Activated naive CD8-positive, alpha-beta T cell treated with anti-CD3 and anti-CD28 coated beads, Interleukin-2, amount 50 U/mL, for 24 hours (primary cell): ENCODE measurements around the gene AK5.

Experiments used
- ATAC-seq: fragments of 150-1000 bp; cut with Tn5 transposase; one replicate; pipeline ENCODE4 v1.10.0; 2021
- DNase-seq: peaks from one replicate; pipeline ENCODE4 v3.0.0; 2021
- H3K27ac Mint-ChIP-seq: one replicate; pipeline ENCODE4 v1.8.0; 2021; ENCODE audit warnings: mild to moderate bottlenecking, mixed read lengths
- H3K27me3 Mint-ChIP-seq: one replicate; pipeline ENCODE4 v1.8.0; 2021; ENCODE audit warnings: mixed read lengths
- H3K36me3 Mint-ChIP-seq: one replicate; pipeline ENCODE4 v1.8.0; 2021; ENCODE audit warnings: low read depth, mixed read lengths
- H3K4me1 Mint-ChIP-seq: one replicate; pipeline ENCODE4 v1.8.0; 2021; ENCODE audit warnings: mixed read lengths
- H3K4me3 Mint-ChIP-seq: one replicate; pipeline ENCODE4 v1.8.0; 2021; ENCODE audit warnings: mild to moderate bottlenecking, moderate library complexity, mixed read lengths
- H3K9me3 Mint-ChIP-seq: one replicate; pipeline ENCODE4 v1.8.0; 2021; ENCODE audit warnings: mixed read lengths

AK5 gene

DNA sequence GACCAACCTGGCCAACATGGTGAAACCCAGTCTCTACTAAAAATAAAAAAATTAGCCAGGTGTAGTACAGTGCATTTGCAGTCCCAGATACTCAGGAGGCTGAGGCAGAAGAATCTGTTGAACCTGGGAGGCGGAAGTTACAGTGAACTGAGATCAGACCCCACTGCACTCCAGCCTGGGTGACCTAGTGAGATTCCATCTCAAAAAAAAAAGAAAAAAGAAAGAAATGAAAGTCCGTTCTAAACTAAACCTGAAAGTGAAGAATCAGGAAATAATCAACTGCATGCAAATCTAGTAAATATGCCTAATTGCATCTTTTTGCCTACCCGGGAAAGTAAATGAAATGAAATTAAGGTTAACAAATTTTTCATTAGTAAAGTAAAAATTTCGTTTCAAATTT is 301.1 kb downstream of the AK5 start:
- no peak overlapping the region for H3K27ac Mint-ChIP-seq
- ATAC-seq (no peak), DNase-seq (no peak)
- no peaks in the 10 kb centered on the region for H3K27me3 Mint-ChIP-seq
- H3K4me1 Mint-ChIP-seq, result peaks cover 4% of the 10 kb centered on the region
- H3K4me3 Mint-ChIP-seq, result no peak overlapping the region
- H3K9me3 Mint-ChIP-seq, result no peaks in the 10 kb centered on the region
- H3K36me3 Mint-ChIP-seq, result peaks cover 29% of the 10 kb centered on the region

DNA sequence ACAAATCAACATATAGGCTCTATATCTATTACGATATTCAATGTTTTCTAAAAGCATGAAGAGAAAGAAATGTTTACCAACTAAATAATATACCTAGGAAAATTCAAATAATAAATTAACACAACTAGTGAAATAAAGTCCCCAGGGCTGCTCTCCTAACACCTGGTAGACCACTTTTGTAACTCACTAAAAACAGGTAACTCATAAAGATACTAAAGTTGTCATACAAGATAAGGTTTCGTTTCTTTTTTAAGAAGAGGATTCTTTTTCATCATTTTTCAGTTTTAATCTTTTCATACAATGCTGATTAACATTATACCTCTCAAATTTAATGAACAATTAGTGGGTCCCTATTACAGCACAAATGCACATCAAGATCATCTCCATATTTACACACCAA is 301.7 kb downstream of the AK5 start:
- peaks cover 29% of the 10 kb centered on the region for H3K36me3 Mint-ChIP-seq
- H3K27me3 Mint-ChIP-seq, result no peaks in the 10 kb centered on the region
- H3K9me3 Mint-ChIP-seq, result no peaks in the 10 kb centered on the region
- H3K4me1 Mint-ChIP-seq, result peaks cover 4% of the 10 kb centered on the region
- H3K4me3 Mint-ChIP-seq, result no peak overlapping the region
- no peak for DNase-seq
- H3K27ac Mint-ChIP-seq, result no peak overlapping the region
- no peak for ATAC-seq

DNA sequence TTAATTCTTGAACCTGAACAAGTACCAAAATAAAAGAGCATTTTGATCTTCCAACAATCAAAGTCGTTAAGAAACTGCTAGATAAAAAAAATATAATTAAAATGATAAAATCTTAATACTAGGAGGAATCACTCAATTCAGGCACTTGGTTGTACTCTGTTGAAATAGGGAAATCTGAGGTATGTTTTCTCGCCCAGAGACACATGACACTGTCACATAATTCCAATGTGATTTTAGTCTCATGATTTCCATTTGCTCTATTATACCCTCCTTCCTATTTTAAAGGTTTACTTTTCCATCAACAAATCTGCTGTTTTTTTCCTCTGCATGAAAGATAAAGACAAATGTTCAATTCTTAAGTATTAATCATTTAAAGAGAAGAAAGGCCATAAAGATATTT is 303.1 kb downstream of the AK5 start:
- Mint-ChIP-seq H3K36me3 (peaks cover 24% of the 10 kb centered on the region), H3K4me3 (no peak overlapping the region), H3K4me1 (peaks cover 4% of the 10 kb centered on the region), H3K27ac (no peak overlapping the region), H3K9me3 (no peaks in the 10 kb centered on the region), H3K27me3 (no peaks in the 10 kb centered on the region)
- DNase-seq (no peak), ATAC-seq (no peak)

- Mint-ChIP-seq H3K4me1 (peaks cover 4% of the 10 kb centered on the region), H3K27me3 (no peaks in the 10 kb centered on the region), H3K27ac (peak overlapping the region; percentile 2), H3K4me3 (no peak overlapping the region), H3K36me3 (peaks cover 19% of the 10 kb centered on the region), H3K9me3 (no peaks in the 10 kb centered on the region)
- DNase-seq (no peak), ATAC-seq (no peak)
These were observed 303.9 kb downstream of the AK5 start for GRCh38 chr1:77585610-77586314.

DNA sequence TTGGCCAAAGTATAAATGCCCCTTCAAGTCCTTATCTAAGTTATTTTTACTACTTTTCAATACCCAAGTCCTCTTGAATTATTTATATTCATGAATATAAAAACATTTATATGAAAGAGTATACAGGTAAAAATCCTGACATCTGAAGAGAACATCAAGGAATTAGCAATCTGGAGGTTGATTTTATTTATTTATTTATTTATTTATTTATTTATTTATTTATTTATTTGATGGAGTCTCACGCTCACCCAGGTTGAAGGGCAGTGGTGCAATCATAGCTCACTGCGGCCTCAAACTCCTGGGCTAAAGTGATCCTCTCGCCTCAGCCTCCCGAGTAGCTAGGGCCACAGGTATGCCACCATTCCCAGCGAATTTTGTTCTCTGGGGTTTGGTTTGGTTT is 307.4 kb downstream of the AK5 start:
- no peaks in the 10 kb centered on the region for H3K27me3 Mint-ChIP-seq
- no peak overlapping the region for H3K4me3 Mint-ChIP-seq
- no peaks in the 10 kb centered on the region for H3K9me3 Mint-ChIP-seq
- no peak overlapping the region for H3K27ac Mint-ChIP-seq
- ATAC-seq (no peak), DNase-seq (no peak)
- H3K4me1 Mint-ChIP-seq, result peaks cover 10% of the 10 kb centered on the region
- H3K36me3 Mint-ChIP-seq, result peaks cover 7% of the 10 kb centered on the region

DNA sequence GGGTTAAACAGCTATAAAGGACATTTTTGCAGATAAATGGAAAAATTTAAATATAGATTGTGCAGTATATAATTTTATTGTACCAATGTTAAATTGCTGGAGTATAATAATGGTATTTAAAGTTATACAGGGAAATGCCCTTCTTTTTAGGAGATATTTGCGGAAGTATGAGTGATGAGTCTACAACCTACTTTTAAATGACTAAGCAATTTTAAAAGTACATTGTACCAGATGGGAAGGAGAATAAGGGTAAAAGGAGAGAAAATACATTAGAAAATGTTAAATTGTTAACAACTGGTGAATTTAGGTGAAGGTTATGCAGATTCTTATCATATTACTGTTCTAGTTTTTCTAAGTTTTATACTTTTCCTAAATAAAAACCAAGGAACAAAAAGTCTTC is 308.8 kb downstream of the AK5 start:
- Mint-ChIP-seq H3K4me1 (peaks cover 15% of the 10 kb centered on the region), H3K36me3 (peaks cover 18% of the 10 kb centered on the region), H3K27me3 (no peaks in the 10 kb centered on the region), H3K9me3 (no peaks in the 10 kb centered on the region), H3K27ac (no peak overlapping the region), H3K4me3 (no peak overlapping the region)
- DNase-seq (no peak), ATAC-seq (no peak)

DNA sequence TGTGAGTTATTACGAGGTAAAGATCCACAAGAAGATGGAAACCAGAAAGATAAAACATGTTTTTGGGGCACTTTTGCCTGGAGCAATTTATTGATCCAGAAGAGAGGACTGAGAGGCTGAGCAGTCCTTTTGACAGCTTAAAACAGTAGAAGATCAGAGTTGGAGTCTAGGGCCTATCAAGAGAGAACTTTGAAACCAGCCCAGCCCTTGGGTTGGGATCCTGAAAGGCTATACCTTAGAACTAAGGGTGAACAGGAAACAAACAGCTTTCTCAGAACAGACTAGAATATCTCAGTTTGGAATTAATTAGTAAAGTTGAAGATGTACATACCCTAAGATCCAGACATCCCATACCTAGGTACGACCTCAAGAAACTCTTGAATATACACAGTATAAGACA is 311.1 kb downstream of the AK5 start:
- Mint-ChIP-seq H3K36me3 (peaks cover 27% of the 10 kb centered on the region), H3K4me1 (peaks cover 11% of the 10 kb centered on the region), H3K4me3 (no peak overlapping the region), H3K9me3 (no peaks in the 10 kb centered on the region), H3K27me3 (no peaks in the 10 kb centered on the region), H3K27ac (no peak overlapping the region)
- no peak for ATAC-seq
- DNase-seq, result no peak

DNA sequence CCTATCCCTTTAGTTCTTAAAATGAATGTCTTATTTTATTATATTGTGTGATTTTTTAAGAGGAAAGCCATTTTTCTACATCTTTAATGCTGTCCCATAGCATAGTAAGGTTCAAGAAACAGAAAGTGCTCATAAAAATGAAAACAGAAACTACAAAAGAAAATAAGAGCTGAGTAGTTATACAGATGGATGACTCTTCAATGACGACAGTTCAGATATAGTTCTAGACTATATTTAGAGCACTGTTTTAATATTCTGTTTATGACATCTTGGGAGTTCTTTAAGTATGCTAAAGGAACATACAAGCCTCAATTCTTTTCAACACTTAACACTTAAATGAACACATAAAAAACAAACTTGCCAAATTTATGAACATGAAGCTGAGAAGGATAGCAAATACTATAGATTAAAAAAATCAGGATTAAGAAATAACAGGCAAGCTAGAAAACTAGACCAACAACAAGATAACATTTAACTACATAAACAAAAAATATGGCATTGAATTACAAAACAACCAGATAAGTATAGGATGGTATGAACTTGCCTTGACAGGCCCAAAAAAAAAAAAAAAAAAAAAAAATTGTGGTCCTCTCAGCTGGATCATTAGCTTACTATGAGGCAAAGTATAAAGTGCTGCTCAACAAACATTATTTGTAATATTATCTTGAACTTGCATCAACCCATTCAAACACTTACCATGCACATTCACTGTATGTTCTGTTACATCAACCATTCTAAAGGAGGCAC is 312.7 kb downstream of the AK5 start:
- DNase-seq, result no peak
- H3K4me1 Mint-ChIP-seq, result peaks cover 11% of the 10 kb centered on the region
- H3K4me3 Mint-ChIP-seq, result no peak overlapping the region

GRCh38 chr1:77597310-77597709 is 315.5 kb downstream of the AK5 start:
- Mint-ChIP-seq H3K27ac (no peak overlapping the region), H3K9me3 (no peaks in the 10 kb centered on the region), H3K4me3 (no peak overlapping the region), H3K36me3 (peaks cover 31% of the 10 kb centered on the region), H3K27me3 (no peaks in the 10 kb centered on the region), H3K4me1 (peaks cover 6% of the 10 kb centered on the region)
- ATAC-seq (no peak), DNase-seq (no peak)

More for the DNA sequence above, 312.7 kb downstream of the AK5 start:
- Mint-ChIP-seq H3K27ac (no peak overlapping the region), H3K36me3 (peaks cover 27% of the 10 kb centered on the region), H3K9me3 (no peaks in the 10 kb centered on the region), H3K27me3 (no peaks in the 10 kb centered on the region)
- no peak for ATAC-seq

- Mint-ChIP-seq H3K9me3 (peaks cover 27% of the 10 kb centered on the region), H3K4me3 (no peak overlapping the region), H3K27me3 (no peaks in the 10 kb centered on the region), H3K27ac (no peak overlapping the region), H3K36me3 (peaks cover 56% of the 10 kb centered on the region), H3K4me1 (peaks cover 7% of the 10 kb centered on the region)
- ATAC-seq, result no peak
- no peak for DNase-seq
These were observed 323.6 kb downstream of the AK5 start for GRCh38 chr1:77605246-77606026.

- Mint-ChIP-seq H3K9me3 (peaks cover 36% of the 10 kb centered on the region), H3K27ac (no peak overlapping the region), H3K27me3 (no peaks in the 10 kb centered on the region), H3K4me1 (peaks cover 7% of the 10 kb centered on the region), H3K4me3 (no peak overlapping the region), H3K36me3 (peaks cover 64% of the 10 kb centered on the region)
- ATAC-seq (no peak), DNase-seq (no peak)
These were observed 327.1 kb downstream of the AK5 start for GRCh38 chr1:77608893-77609292.
